ENCODE results near the gene OR10C1.
"Not testable (repeated sequence)": the region's sequence is repeated elsewhere in the genome, so short reads cannot be mapped to it uniquely, and the experiment has no call there.

OR10C1 gene

DNA sequence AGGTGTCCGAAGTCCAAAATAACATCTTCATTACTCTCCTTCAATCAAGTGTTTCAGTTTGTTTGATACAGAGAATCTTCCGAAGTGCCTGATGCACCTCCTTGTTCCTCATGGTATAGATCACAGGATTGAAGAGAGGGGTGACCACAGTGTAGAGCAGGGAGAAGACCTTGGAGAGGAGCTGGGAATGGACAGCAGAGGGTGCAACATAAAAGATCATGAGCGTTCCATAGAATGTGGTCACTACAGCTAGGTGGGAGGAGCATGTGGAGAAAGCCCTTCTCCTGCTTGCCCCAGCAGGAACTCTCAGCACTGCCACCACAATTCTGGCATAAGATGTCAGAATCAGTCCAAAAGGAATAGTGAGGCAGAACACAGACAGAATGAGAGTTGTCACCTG lies 12.5 kb upstream of the OR10C1 start (continued):
- TF ChIP-seq, protein P1, sequence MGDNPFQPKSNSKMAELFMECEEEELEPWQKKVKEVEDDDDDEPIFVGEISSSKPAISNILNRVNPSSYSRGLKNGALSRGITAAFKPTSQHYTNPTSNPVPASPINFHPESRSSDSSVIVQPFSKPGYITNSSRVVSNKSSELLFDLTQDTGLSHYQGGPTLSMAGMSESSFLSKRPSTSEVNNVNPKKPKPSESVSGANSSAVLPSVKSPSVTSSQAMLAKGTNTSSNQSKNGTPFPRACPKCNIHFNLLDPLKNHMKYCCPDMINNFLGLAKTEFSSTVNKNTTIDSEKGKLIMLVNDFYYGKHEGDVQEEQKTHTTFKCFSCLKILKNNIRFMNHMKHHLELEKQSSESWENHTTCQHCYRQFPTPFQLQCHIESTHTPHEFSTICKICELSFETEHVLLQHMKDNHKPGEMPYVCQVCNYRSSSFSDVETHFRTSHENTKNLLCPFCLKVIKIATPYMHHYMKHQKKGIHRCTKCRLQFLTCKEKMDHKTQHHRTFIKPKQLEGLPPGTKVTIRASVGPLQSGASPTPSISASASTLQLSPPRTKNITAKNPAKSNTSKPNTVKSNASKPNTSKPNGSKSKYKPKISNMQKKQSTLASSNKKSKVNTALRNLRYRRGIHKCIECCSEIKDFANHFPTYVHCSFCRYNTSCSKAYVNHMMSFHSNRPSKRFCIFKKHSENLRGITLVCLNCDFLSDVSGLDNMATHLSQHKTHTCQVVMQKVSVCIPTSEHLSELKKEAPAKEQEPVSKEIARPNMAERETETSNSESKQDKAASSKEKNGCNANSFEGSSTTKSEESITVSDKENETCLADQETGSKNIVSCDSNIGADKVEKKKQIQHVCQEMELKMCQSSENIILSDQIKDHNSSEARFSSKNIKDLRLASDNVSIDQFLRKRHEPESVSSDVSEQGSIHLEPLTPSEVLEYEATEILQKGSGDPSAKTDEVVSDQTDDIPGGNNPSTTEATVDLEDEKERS (tag by site-specific recombination; IDR thresholded peaks at IDR 0.05), result no peak

DNA sequence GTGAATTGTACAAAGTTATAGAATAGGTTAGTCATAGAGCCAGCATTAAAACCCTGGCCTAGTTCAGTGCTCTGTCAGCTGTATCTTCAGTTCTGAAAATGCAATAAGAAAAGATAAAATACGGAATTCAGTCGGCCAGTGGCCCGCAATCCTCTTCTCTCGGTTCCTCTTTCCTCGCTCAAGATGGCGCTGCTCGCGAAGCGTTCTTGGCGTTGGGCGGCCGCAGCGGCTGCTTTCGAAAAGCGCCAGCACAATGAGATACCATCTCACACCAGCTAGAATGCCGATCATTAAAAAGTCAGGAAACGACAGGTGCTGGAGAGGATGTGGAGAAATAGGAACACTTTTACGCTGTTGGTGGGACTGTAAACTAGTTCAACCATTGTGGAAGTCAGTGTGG lies 2.4 kb upstream of the OR10C1 start:
- H3K36me3 ChIP-seq (ENCODE audit: control insufficient read depth in 2 of 2, insufficient read depth in 1 of 2, low read length in 2 of 2); H3K4me1 ChIP-seq (ENCODE audit: control insufficient read depth, insufficient read depth, low read length); H3K27ac ChIP-seq (ENCODE audit: extremely low read depth, low read depth, low read length); POLR2A ChIA-PET; H3K4me3 ChIP-seq (ENCODE audit: low read depth, low read length); H3K9me3 ChIP-seq (ENCODE audit: control insufficient read depth, insufficient read depth, low read depth, low read length): not testable (repeated sequence)
- CTCF ChIA-PET, result interaction anchor here (0.7 kb wide), 1 partner anchor 124 kb away, joined by 3 read pairs; no protein-coding TSS in a partner anchor

DNA sequence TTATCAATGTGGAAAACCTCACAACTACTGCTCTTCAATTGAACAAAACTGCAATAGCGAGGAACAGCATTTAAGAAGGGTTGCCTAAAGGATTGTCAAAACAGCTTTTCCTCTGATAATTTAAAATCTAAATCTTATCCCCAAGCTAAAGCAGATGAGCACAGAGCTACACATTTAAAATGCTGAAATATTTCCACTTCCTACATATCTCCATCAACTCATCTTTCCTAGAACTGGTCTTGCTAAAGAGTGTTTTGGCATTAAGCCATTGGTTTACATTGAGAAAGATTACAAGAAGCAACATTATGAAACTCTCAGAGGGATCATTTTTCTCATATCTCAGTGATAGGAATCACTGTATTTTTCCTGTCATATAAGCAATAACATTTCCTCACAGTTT lies 3.6 kb downstream of the OR10C1 start:
- ChIA-PET POLR2A (no interaction called here), CTCF (no interaction called here)
- H3K4me3 ChIP-seq (ENCODE audit: low read depth, low read length), result no peak overlapping the region
- TF ChIP-seq ZNF560 (tag by site-specific recombination; IDR thresholded peaks at IDR 0.05; ENCODE audit: borderline replicate concordance) (no peak), ZNF843 (tag by site-specific recombination; IDR thresholded peaks at IDR 0.05) (no peak), ZNF549 (tag by site-specific recombination; IDR thresholded peaks at IDR 0.05) (no peak), ZNF670 (tag by site-specific recombination; IDR thresholded peaks at IDR 0.05; ENCODE audit: low read depth) (no peak), ZNF302 (tag by site-specific recombination; IDR thresholded peaks at IDR 0.05; ENCODE audit: low read depth) (no peak), ZFHX2 (tag by site-specific recombination; conservative IDR thresholded peaks at IDR 0.05) (no peak), ZNF747 (tag by site-specific recombination; IDR thresholded peaks at IDR 0.05) (no peak), ZNF585B (tag by site-specific recombination; IDR thresholded peaks at IDR 0.05) (no peak), ZNF530 (tag by site-specific recombination; IDR thresholded peaks at IDR 0.05; ENCODE audit: low read depth) (no peak), ZNF2 (tag by site-specific recombination; IDR thresholded peaks at IDR 0.05) (no peak), ZNF311 (tag by site-specific recombination; IDR thresholded peaks at IDR 0.05; ENCODE audit: borderline replicate concordance) (no peak)
- TF ChIP-seq, protein P2, sequence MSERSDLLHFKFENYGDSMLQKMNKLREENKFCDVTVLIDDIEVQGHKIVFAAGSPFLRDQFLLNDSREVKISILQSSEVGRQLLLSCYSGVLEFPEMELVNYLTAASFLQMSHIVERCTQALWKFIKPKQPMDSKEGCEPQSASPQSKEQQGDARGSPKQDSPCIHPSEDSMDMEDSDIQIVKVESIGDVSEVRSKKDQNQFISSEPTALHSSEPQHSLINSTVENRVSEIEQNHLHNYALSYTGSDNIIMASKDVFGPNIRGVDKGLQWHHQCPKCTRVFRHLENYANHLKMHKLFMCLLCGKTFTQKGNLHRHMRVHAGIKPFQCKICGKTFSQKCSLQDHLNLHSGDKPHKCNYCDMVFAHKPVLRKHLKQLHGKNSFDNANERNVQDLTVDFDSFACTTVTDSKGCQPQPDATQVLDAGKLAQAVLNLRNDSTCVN (tag by site-specific recombination; optimal IDR thresholded peaks at IDR 0.05), result no peak
- TF ChIP-seq, protein P3, sequence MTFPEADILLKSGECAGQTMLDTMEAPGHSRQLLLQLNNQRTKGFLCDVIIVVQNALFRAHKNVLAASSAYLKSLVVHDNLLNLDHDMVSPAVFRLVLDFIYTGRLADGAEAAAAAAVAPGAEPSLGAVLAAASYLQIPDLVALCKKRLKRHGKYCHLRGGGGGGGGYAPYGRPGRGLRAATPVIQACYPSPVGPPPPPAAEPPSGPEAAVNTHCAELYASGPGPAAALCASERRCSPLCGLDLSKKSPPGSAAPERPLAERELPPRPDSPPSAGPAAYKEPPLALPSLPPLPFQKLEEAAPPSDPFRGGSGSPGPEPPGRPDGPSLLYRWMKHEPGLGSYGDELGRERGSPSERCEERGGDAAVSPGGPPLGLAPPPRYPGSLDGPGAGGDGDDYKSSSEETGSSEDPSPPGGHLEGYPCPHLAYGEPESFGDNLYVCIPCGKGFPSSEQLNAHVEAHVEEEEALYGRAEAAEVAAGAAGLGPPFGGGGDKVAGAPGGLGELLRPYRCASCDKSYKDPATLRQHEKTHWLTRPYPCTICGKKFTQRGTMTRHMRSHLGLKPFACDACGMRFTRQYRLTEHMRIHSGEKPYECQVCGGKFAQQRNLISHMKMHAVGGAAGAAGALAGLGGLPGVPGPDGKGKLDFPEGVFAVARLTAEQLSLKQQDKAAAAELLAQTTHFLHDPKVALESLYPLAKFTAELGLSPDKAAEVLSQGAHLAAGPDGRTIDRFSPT (tag by site-specific recombination; IDR thresholded peaks at IDR 0.05), result no peak
- TF ChIP-seq, protein P4, sequence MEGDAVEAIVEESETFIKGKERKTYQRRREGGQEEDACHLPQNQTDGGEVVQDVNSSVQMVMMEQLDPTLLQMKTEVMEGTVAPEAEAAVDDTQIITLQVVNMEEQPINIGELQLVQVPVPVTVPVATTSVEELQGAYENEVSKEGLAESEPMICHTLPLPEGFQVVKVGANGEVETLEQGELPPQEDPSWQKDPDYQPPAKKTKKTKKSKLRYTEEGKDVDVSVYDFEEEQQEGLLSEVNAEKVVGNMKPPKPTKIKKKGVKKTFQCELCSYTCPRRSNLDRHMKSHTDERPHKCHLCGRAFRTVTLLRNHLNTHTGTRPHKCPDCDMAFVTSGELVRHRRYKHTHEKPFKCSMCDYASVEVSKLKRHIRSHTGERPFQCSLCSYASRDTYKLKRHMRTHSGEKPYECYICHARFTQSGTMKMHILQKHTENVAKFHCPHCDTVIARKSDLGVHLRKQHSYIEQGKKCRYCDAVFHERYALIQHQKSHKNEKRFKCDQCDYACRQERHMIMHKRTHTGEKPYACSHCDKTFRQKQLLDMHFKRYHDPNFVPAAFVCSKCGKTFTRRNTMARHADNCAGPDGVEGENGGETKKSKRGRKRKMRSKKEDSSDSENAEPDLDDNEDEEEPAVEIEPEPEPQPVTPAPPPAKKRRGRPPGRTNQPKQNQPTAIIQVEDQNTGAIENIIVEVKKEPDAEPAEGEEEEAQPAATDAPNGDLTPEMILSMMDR (tag by site-specific recombination; IDR thresholded peaks at IDR 0.05), result no peak
- H3K4me1 ChIP-seq (ENCODE audit: control insufficient read depth, insufficient read depth, low read length), result no peaks in the 10 kb centered on the region; the same call in 1 of the 2 replicates
- no peaks in the 10 kb centered on the region for H3K9me3 ChIP-seq (ENCODE audit: control insufficient read depth, insufficient read depth, low read depth, low read length)
- no peaks in the 10 kb centered on the region for H3K36me3 ChIP-seq (ENCODE audit: control insufficient read depth in 2 of 2, insufficient read depth in 1 of 2, low read length in 2 of 2)
- no peak overlapping the region for H3K27ac ChIP-seq (ENCODE audit: extremely low read depth, low read depth, low read length)

DNA sequence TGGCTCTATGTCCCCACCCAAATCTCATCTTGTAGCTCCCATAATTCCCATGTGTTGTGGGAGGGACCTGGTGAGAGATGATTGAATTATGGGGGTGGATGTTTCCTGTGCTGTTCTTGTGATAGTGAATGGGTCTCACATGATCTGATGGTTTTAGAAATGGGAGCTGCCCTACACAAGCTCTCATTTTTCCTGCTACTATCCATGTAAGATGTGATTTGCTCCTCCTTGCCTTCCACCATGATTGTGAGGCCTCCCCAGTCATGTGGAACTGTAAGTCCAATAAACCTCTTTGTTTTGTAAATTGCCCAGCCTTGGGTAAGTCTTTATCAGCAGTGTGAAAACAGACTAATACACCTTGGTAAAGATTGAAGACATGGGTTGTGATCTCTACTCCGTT lies 4.9 kb downstream of the OR10C1 start:
- POLR2A ChIA-PET; H3K27ac ChIP-seq (ENCODE audit: extremely low read depth, low read depth, low read length); H3K36me3 ChIP-seq (ENCODE audit: control insufficient read depth in 2 of 2, insufficient read depth in 1 of 2, low read length in 2 of 2); H3K9me3 ChIP-seq (ENCODE audit: control insufficient read depth, insufficient read depth, low read depth, low read length); H3K4me1 ChIP-seq (ENCODE audit: control insufficient read depth, insufficient read depth, low read length); H3K4me3 ChIP-seq (ENCODE audit: low read depth, low read length): not testable (repeated sequence)
- CTCF ChIA-PET, result interaction anchor here (0.6 to 1.3 kb wide), 2 partner anchors 51 to 67 kb away, joined by 3 to 4 read pairs; no protein-coding TSS in a partner anchor

Measured in HEK293 (cell line).